Upper lobe of left lung (tissue), 6 donors: ENCODE measurements around the gene CLEC4F. TPM values are rescaled to one million over a fixed set of nuclear protein-coding genes. Genes with fewer than 3 reads are reported as not detected.

Experiments
- ATAC-seq, 2 donors: fragments of 200-7000 bp; cut with Tn5 transposase; one replicate each; pipeline ENCODE4 v1.9.1; 2022; ENCODE audit warnings: mild to moderate bottlenecking in 2 of 2, moderate library complexity in 2 of 2; ENCODE audit not compliant: low FRiP score in 2 of 2
- DNase-seq, 2 donors: peaks; one replicate each; pipeline ENCODE4 v3.0.0-alpha.2; 2019 to 2020
- H3K27ac ChIP-seq, 4 donors: fragments of 200-600 bp; sonication (generic); one replicate each; pipeline ENCODE4 v1.5.1; 2016 to 2019
- H3K27me3 ChIP-seq, 4 donors: fragments of 200-600 bp; sonication (generic); one replicate each; pipeline ENCODE4 v1.5.1; 2017 to 2019
- H3K36me3 ChIP-seq, 4 donors: fragments of 200-600 bp; sonication (generic); one replicate each; pipeline ENCODE4 v1.5.1; 2016 to 2019
- H3K4me1 ChIP-seq, 4 donors: fragments of 200-600 bp; sonication (generic); one replicate each; pipeline ENCODE4 v1.5.1; 2018 to 2019
- H3K4me3 ChIP-seq, 4 donors: fragments of 200-600 bp; sonication (generic); one replicate each; pipeline ENCODE4 v1.5.1; 2017 to 2019; ENCODE audit warnings: mild to moderate bottlenecking in 2 of 4, moderate library complexity in 1 of 4
- H3K9me3 ChIP-seq, 4 donors: fragments of 200-600 bp; sonication (generic); one replicate each; pipeline ENCODE4 v1.5.1; 2018 to 2019
- CTCF ChIP-seq, 6 experiments: fragments of 450-650 bp in 4 of 6; fragments of 200-600 bp in 2 of 6; sonication (generic) in 2 of 6; IDR thresholded peaks; one replicate each; pipeline ENCODE4 v1.5.1; 2016 to 2019; ENCODE audit warnings: antibody characterized with exemption in 6 of 6
- EP300 ChIP-seq, 4 donors: sonication (generic); formaldehyde crosslinking; IDR thresholded peaks; one replicate each; pipeline ENCODE4 v1.5.1; 2017; ENCODE audit warnings: antibody characterized with exemption in 4 of 4, control low read depth in 2 of 4
- POLR2A ChIP-seq, 4 donors: fragments of 450-650 bp; IDR thresholded peaks; one replicate each; pipeline ENCODE4 v1.5.1; 2016 to 2017; ENCODE audit warnings: antibody characterized with exemption in 4 of 4, mild to moderate bottlenecking in 2 of 4
- POLR2AphosphoS5 ChIP-seq, 2 donors: sonication (generic); formaldehyde crosslinking; IDR thresholded peaks; one replicate each; pipeline ENCODE4 v1.5.1; 2017; ENCODE audit warnings: antibody characterized with exemption in 2 of 2
- WGBS, 2 donors: methylation state at CpG; one replicate each; pipeline ENCODE4 v1.1.5; 2017 to 2018; 5-methylcytosine and 5-hydroxymethylcytosine counted together
- total RNA-seq, 6 donors: library from RNA; depleted of rRNA in 4 of 6; stranded (reverse); fragments of >200 nt in 4 of 6; gene quantifications; one replicate each; pipeline versions ENCODE4 v1.1.0 to v1.2.1, GENCODE V29; 2016 to 2021
- donor health status: DM: no; HTN: no; CAD: no; lungs with moderate emphysema.
- donor health status: DM: no; HTN: yes; CAD: no; lungs with severe emphysema.

The CLEC4F gene
- total RNA-seq, 6 donors from 2014 or later = 0.15 to 1.0 (median 0.57) TPM; not detected in 1

- no peaks in the 10 kb centered on the region for H3K27me3 ChIP-seq
- 59 to 61% methylated on average over 2 of the region's 2 CpGs for WGBS, 2 donors
- no peak for ATAC-seq
Observed at GRCh38 chr2:70777450-70777849, 42.9 kb downstream of the CLEC4F start.

GRCh38 chr2:70776266-70776665 lies 44.1 kb downstream of the CLEC4F start:
- H3K36me3 ChIP-seq = no peaks in the 10 kb centered on the region
- no peaks in the 10 kb centered on the region for H3K27me3 ChIP-seq
- no peak overlapping the region for H3K4me3 ChIP-seq
- ATAC-seq (no peak), DNase-seq (no peak)
- no peaks in the 10 kb centered on the region for H3K9me3 ChIP-seq
- WGBS, 2 donors = 95 to 100% methylated on average over 3 of the region's 3 CpGs
- no peak overlapping the region for H3K27ac ChIP-seq
- no peaks in the 10 kb centered on the region for H3K4me1 ChIP-seq
- TF ChIP-seq CTCF (IDR thresholded peaks at IDR 0.05) = no peak
- TF ChIP-seq POLR2AphosphoS5 (IDR thresholded peaks at IDR 0.05) = no peak
- no peak for TF ChIP-seq EP300 (IDR thresholded peaks at IDR 0.05)
- no peak for TF ChIP-seq POLR2A (IDR thresholded peaks at IDR 0.05)

More at GRCh38 chr2:70777450-70777849, 42.9 kb downstream of the CLEC4F start:
- Histone ChIP-seq H3K9me3 (no peaks in the 10 kb centered on the region), H3K4me3 (no peak overlapping the region), H3K4me1 (no peaks in the 10 kb centered on the region), H3K27ac (no peak overlapping the region), H3K36me3 (no peaks in the 10 kb centered on the region)
- TF ChIP-seq POLR2AphosphoS5 (IDR thresholded peaks at IDR 0.05) (no peak), CTCF (IDR thresholded peaks at IDR 0.05) (no peak), POLR2A (IDR thresholded peaks at IDR 0.05) (no peak), EP300 (IDR thresholded peaks at IDR 0.05) (no peak)
- no peak for DNase-seq

GRCh38 chr2:70775141-70775540 lies 45.3 kb downstream of the CLEC4F start:
- DNase-seq (no peak), ATAC-seq (no peak)
- H3K9me3 ChIP-seq = no peaks in the 10 kb centered on the region
- no peaks in the 10 kb centered on the region for H3K27me3 ChIP-seq
- H3K4me3 ChIP-seq = no peak overlapping the region
- 60 to 65% methylated on average over 2 of the region's 2 CpGs for WGBS, 2 donors
- no peaks in the 10 kb centered on the region for H3K4me1 ChIP-seq
- TF ChIP-seq POLR2AphosphoS5 (IDR thresholded peaks at IDR 0.05) (no peak), CTCF (IDR thresholded peaks at IDR 0.05) (no peak), POLR2A (IDR thresholded peaks at IDR 0.05) (no peak), EP300 (IDR thresholded peaks at IDR 0.05) (no peak)
- H3K36me3 ChIP-seq = no peaks in the 10 kb centered on the region
- no peak overlapping the region for H3K27ac ChIP-seq

- Histone ChIP-seq H3K36me3 (no peaks in the 10 kb centered on the region), H3K4me3 (no peak overlapping the region), H3K27me3 (peaks cover 0 to 6% (median 2%) of the 10 kb centered on the region in 4 donors), H3K4me1 (peaks cover 2 to 8% (median 4%) of the 10 kb centered on the region in 4 donors), H3K9me3 (no peaks in the 10 kb centered on the region), H3K27ac (no peak overlapping the region)
- no peak for ATAC-seq
- TF ChIP-seq CTCF (IDR thresholded peaks at IDR 0.05) (no peak), POLR2A (IDR thresholded peaks at IDR 0.05) (no peak), POLR2AphosphoS5 (IDR thresholded peaks at IDR 0.05) (no peak), EP300 (IDR thresholded peaks at IDR 0.05) (no peak)
- WGBS, 2 donors = 44 to 61% methylated on average over 1 to 2 of the region's 2 CpGs
- DNase-seq = no peak
Observed at GRCh38 chr2:70772486-70773155, 47.8 kb downstream of the CLEC4F start.

- 83 to 89% methylated on average over 2 of the region's 2 CpGs for WGBS, 2 donors
Observed at GRCh38 chr2:70771446-70771845, 49.0 kb downstream of the CLEC4F start.

More at GRCh38 chr2:70771446-70771845, 49.0 kb downstream of the CLEC4F start:
- no peaks in the 10 kb centered on the region for H3K36me3 ChIP-seq
- H3K27ac ChIP-seq = no peak overlapping the region
- H3K4me3 ChIP-seq = no peak overlapping the region
- TF ChIP-seq EP300 (IDR thresholded peaks at IDR 0.05) = no peak
- no peak for TF ChIP-seq POLR2A (IDR thresholded peaks at IDR 0.05)
- TF ChIP-seq CTCF (IDR thresholded peaks at IDR 0.05) = no peak
- no peak for TF ChIP-seq POLR2AphosphoS5 (IDR thresholded peaks at IDR 0.05)
- ATAC-seq (no peak), DNase-seq (no peak)
- H3K9me3 ChIP-seq = no peaks in the 10 kb centered on the region
- H3K27me3 ChIP-seq = peaks cover 0 to 16% (median 7%) of the 10 kb centered on the region in 4 donors
- peaks cover 14 to 20% (median 15%) of the 10 kb centered on the region in 4 donors for H3K4me1 ChIP-seq
